Subcutaneous adipose tissue (tissue), 4 donors: ENCODE measurements around the gene SPHK2. TPM values are rescaled to one million over a fixed set of nuclear protein-coding genes. Genes with fewer than 3 reads are reported as not detected.

ENCODE experiments used
- CTCF ChIP-seq: fragments of 450-650 bp; IDR thresholded peaks from one replicate; pipeline ENCODE4 v1.5.1; 2016; ENCODE audit warnings: low read depth, mild to moderate bottlenecking, control low read depth, antibody characterized with exemption, moderate library complexity
- total RNA-seq, 4 donors: library from RNA; depleted of rRNA; stranded (reverse); fragments of >200 nt; gene quantifications; one replicate each; pipeline ENCODE4 v1.1.0, GENCODE V29; 2016

SPHK2 gene
- total RNA-seq, 4 donors from 2014 or later, result 4.9 to 33.2 (median 9.1) TPM

- TF ChIP-seq CTCF, result no peak
Measured at GRCh38 chr19:48613852-48614435, 5.4 kb upstream of the SPHK2 start.

- no peak for TF ChIP-seq CTCF
Measured at GRCh38 chr19:48614436-48615230, 4.7 kb upstream of the SPHK2 start, which contains the start of gene FAM83E. Gene FAM83E, minus strand, starts transcription at chr19:48615076. Its CDS starts 1,704 bp downstream, at chr19:48613372.

GRCh38 chr19:48615231-48616040 is 3.9 kb upstream of the SPHK2 start:
- no peak for TF ChIP-seq CTCF

DNA sequence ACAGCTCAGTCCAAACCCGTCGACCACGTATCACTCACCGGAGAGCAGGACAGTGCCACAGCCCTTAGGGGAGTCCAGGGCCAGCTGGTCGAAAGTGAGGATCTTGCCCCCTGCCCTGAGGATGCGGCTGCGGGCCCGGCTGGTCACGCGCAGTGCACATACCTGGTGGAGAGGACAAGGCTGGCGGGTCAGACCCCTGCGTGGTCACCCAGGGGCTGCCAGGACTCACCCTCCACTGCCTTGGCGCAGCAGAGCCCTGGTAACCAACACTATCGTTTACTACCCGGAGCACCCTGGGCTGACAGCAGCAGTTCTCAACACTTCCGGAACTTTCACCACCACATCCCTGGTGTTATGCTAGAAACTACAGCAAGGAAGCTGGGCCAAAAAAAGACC is 3.3 kb upstream of the SPHK2 start:
- TF ChIP-seq CTCF, result no peak

DNA sequence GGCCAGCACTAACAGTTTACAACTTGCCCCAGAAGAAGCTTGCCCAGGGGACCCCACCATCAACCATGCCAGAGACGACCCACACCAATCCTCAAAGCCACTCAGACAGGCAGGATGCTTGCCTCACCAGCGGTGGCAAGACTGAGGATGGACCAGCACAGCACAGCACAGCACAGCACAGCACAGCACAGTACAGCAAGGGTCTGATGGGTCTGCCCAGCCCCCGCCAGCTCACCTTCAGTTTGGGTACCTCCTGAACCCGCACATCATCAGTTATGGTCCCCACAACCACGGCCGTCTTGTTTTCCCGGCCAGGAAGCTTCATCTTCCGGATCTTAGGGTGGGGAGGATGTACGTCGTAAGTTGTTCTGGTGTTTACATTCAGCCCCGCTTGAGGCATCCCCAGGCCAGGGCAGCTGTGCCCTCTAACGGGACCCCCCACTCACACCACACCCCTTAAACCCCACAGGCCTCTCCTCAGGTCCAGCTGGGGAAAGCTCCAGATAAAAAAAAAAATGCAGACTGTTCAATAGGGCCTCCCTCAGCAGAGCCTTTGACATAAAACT is 2.7 kb upstream of the SPHK2 start:
- TF ChIP-seq CTCF, result no peak

GRCh38 chr19:48617146-48617937 is 2.0 kb upstream of the SPHK2 start:
- no peak for TF ChIP-seq CTCF
